Measurements from ENCODE around the gene KIAA1217.
A peak's percentile ranks its signal among the peaks of the same experiment; 100 is the strongest.

Gene KIAA1217

DNA sequence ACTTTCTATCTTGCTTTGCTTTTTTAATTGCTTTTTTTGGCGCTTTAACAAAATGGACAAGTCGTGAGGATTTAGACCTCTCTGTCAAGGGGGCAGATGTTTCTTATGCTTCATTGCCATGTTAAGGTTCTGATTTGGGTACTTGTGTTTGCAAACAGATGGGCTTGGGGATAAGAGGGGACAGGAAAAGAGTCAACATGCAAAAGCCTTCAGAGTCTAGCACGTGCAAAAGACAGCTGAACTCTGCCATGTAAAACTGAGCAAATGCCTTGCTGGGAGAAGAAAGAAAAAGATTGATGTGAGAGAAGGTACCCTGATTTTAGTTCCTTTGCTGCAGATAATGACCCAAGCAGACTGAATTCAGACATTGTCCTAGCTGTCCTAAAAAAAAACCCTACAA lies 173.1 kb downstream of the KIAA1217 start (continued):
- TF ChIP-seq ZFP37 (tag by site-specific recombination; IDR thresholded peaks at IDR 0.05) = no peak
- no peak for TF ChIP-seq YY2 (tag by site-specific recombination; IDR thresholded peaks at IDR 0.05)

DNA sequence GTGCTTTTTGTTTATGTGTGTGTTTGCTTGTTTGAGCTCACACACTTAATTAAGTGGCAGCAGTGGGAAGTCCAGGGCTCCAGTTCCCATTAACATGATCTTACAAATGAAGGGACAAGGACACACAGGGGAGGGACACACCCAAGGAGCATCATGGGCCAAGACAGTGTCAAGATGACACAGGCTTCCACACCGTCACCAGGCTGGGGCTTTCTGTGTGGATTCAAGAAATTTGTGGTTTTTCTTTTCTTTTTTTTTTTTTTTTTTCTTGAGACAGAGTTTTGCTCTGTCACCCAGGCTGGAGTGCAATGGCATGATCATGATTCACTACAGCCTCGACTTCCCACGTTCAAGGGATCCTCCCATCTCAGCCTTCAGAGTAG lies 173.6 kb downstream of the KIAA1217 start:
- Histone ChIP-seq H3K27ac (ENCODE audit: extremely low read depth, low read depth, low read length) (no peak overlapping the region; the same call in 1 of the 2 replicates), H3K4me1 (ENCODE audit: control insufficient read depth, insufficient read depth, low read length) (peaks cover 4% of the 10 kb centered on the region), H3K9me3 (ENCODE audit: control insufficient read depth, insufficient read depth, low read depth, low read length) (no peaks in the 10 kb centered on the region), H3K36me3 (ENCODE audit: control insufficient read depth in 2 of 2, insufficient read depth in 1 of 2, low read length in 2 of 2) (no peaks in the 10 kb centered on the region), H3K4me3 (ENCODE audit: low read depth, low read length) (no peak overlapping the region)
- no peak for TF ChIP-seq ZNF510 (tag by site-specific recombination; IDR thresholded peaks at IDR 0.05; ENCODE audit: insufficient replicate concordance)
- no peak for TF ChIP-seq ZBTB17 (tag by site-specific recombination; IDR thresholded peaks at IDR 0.05)
- TF ChIP-seq SETDB1 (IDR thresholded peaks at IDR 0.05; ENCODE audit: insufficient read length, low read length) = no peak
- no peak for TF ChIP-seq ZNF530 (tag by site-specific recombination; IDR thresholded peaks at IDR 0.05; ENCODE audit: low read depth)
- no peak for TF ChIP-seq ZNF48 (tag by site-specific recombination; IDR thresholded peaks at IDR 0.05)
- TF ChIP-seq ZNF24 (tag by site-specific recombination; IDR thresholded peaks at IDR 0.05) = no peak
- no peak for TF ChIP-seq YY1 (tag by site-specific recombination; IDR thresholded peaks at IDR 0.05)
- no peak for TF ChIP-seq ZNF223 (tag by site-specific recombination; IDR thresholded peaks at IDR 0.05)
- no peak for TF ChIP-seq BCL11A (tag by site-specific recombination; IDR thresholded peaks at IDR 0.05; ENCODE audit: low read depth)
- TF ChIP-seq ZNF707 (tag by site-specific recombination; IDR thresholded peaks at IDR 0.05) = no peak
- no peak for TF ChIP-seq ZNF843 (tag by site-specific recombination; IDR thresholded peaks at IDR 0.05)
- TF ChIP-seq ZNF791 (tag by site-specific recombination; IDR thresholded peaks at IDR 0.05) = no peak
- TF ChIP-seq ZNF366 (tag by site-specific recombination; conservative IDR thresholded peaks at IDR 0.05) = no peak
- CTCF ChIA-PET = interaction anchor here (0.6 to 1.7 kb wide), 6 partner anchors 10 to 1295 kb away, joined by 3 to 7 read pairs (median 4); no protein-coding TSS in a partner anchor
- POLR2A ChIA-PET = no interaction called here

GRCh38 chr10:24382979-24383663 lies 174.2 kb downstream of the KIAA1217 start:
- Histone ChIP-seq H3K4me1 (ENCODE audit: control insufficient read depth, insufficient read depth, low read length) (peaks cover 4% of the 10 kb centered on the region), H3K4me3 (ENCODE audit: low read depth, low read length) (no peak overlapping the region), H3K27ac (ENCODE audit: extremely low read depth, low read depth, low read length) (peak overlapping the region; percentile 34), H3K9me3 (ENCODE audit: control insufficient read depth, insufficient read depth, low read depth, low read length) (no peaks in the 10 kb centered on the region), H3K36me3 (ENCODE audit: control insufficient read depth in 2 of 2, insufficient read depth in 1 of 2, low read length in 2 of 2) (no peaks in the 10 kb centered on the region)
- TF ChIP-seq SETDB1 (IDR thresholded peaks at IDR 0.05; ENCODE audit: insufficient read length, low read length) (no peak), FEZF1 (tag by site-specific recombination; IDR thresholded peaks at IDR 0.05) (0 out of 2 replicates have a peak, but pooled peaks have one; percentile 19)
- ChIA-PET CTCF (interaction anchor here (0.6 to 1.7 kb wide), 17 partner anchors 7 to 1294 kb away, joined by 3 to 7 read pairs (median 4); no protein-coding TSS in a partner anchor), POLR2A (no interaction called here)

DNA sequence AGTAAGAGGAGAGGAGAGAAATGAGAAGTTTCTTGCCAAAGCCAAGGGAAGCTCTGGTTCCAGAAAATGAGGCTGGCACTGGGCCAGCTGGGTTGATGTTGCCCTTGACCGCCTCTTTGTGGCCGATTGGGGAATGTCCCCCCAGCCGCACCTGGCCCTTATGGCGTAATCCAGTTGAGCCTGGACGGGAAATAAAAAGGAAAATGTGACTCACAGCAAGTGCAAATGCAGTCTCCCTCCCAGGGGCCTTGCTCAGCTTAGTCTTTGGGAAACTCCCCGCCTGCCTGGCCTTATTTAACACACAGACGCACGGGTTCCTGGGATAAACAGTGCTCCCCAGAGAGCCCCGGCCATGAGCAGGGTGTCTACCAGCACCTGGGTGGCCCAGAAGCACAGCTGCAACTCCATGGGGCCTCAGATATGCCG lies 174.8 kb downstream of the KIAA1217 start:
- CTCF ChIA-PET = interaction anchor here (0.6 to 1.7 kb wide), 17 partner anchors 8 to 826 kb away, joined by 3 to 7 read pairs (median 4); no protein-coding TSS in a partner anchor
- Histone ChIP-seq H3K9me3 (ENCODE audit: control insufficient read depth, insufficient read depth, low read depth, low read length) (no peaks in the 10 kb centered on the region), H3K27ac (ENCODE audit: extremely low read depth, low read depth, low read length) (no peak overlapping the region; the same call in 1 of the 2 replicates), H3K36me3 (ENCODE audit: control insufficient read depth in 2 of 2, insufficient read depth in 1 of 2, low read length in 2 of 2) (no peaks in the 10 kb centered on the region), H3K4me1 (ENCODE audit: control insufficient read depth, insufficient read depth, low read length) (peaks cover 4% of the 10 kb centered on the region), H3K4me3 (ENCODE audit: low read depth, low read length) (no peak overlapping the region)
- TF ChIP-seq ZIC2 (tag by site-specific recombination; IDR thresholded peaks at IDR 0.05) = peak; percentile 37
- TF ChIP-seq TRIM28 (IDR thresholded peaks at IDR 0.05; ENCODE audit: borderline replicate concordance, low read length) = peak; percentile 32; the same call in 1 of the 2 replicates
- TF ChIP-seq ZNF660 (tag by site-specific recombination; IDR thresholded peaks at IDR 0.05) = peak; percentile 89
- TF ChIP-seq SP3 (tag by site-specific recombination; IDR thresholded peaks at IDR 0.05) = no peak
- TF ChIP-seq, protein P1, sequence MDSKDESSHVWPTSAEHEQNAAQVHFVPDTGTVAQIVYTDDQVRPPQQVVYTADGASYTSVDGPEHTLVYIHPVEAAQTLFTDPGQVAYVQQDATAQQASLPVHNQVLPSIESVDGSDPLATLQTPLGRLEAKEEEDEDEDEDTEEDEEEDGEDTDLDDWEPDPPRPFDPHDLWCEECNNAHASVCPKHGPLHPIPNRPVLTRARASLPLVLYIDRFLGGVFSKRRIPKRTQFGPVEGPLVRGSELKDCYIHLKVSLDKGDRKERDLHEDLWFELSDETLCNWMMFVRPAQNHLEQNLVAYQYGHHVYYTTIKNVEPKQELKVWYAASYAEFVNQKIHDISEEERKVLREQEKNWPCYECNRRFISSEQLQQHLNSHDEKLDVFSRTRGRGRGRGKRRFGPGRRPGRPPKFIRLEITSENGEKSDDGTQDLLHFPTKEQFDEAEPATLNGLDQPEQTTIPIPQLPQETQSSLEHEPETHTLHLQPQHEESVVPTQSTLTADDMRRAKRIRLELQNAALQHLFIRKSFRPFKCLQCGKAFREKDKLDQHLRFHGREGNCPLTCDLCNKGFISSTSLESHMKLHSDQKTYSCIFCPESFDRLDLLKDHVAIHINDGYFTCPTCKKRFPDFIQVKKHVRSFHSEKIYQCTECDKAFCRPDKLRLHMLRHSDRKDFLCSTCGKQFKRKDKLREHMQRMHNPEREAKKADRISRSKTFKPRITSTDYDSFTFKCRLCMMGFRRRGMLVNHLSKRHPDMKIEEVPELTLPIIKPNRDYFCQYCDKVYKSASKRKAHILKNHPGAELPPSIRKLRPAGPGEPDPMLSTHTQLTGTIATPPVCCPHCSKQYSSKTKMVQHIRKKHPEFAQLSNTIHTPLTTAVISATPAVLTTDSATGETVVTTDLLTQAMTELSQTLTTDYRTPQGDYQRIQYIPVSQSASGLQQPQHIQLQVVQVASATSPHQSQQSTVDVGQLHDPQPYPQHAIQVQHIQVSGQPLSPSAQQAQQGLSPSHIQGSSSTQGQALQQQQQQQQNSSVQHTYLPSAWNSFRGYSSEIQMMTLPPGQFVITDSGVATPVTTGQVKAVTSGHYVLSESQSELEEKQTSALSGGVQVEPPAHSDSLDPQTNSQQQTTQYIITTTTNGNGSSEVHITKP (tag by site-specific recombination; IDR thresholded peaks at IDR 0.05) = peak; percentile 23; the same call in 1 of the 2 replicates
- POLR2A ChIA-PET = no interaction called here
